Panc1 (cell line): Measurements from ENCODE around the gene MYL12A. TPM values are rescaled to one million over a fixed set of nuclear protein-coding genes. Genes with fewer than 3 reads are reported as not detected.
A peak's percentile ranks its signal among the peaks of the same experiment; 100 is the strongest.

ENCODE experiments used
- ATAC-seq: fragments of 200-7000 bp; cut with Tn5 transposase; 2 replicates; pipeline ENCODE4 v1.9.1; 2020; ENCODE audit warnings: mild to moderate bottlenecking, moderate library complexity
- BruUV-seq: library from RNA; stranded (reverse); fragments of 400-500 nt; replicated peaks from 2 replicates; lab custom pipeline; 2021; lab: Mats Ljungman, UMichigan
- CTCF ChIA-PET: fragments of 300-600 bp; sonication (Branson Sonifier 250); formaldehyde crosslinking; loops from one replicate; lab custom pipeline; 2022; ENCODE audit warnings: antibody characterized with exemption; lab: Charles Lee
- POLR2A ChIA-PET: fragments of 300-600 bp; sonication (Branson Sonifier 250); formaldehyde crosslinking; loops from one replicate; lab custom pipeline; 2022; ENCODE audit warnings: antibody characterized with exemption; lab: Charles Lee
- DNase-seq: peaks from one replicate; pipeline ENCODE4 v3.0.0-alpha.2; 2010; ENCODE audit warnings: low read depth, low spot score
- H3K27ac ChIP-seq: 2 replicates; pipeline ENCODE4 v1.5.1; 2011; ENCODE audit warnings: mild to moderate bottlenecking, low read length, inconsistent platforms
- H3K27me3 ChIP-seq: fragments of 200-500 bp; sonication (Bioruptor generic); 2 replicates; pipeline ENCODE4 v1.6.0; 2014; ENCODE audit warnings: low read length, inconsistent platforms; ENCODE audit not compliant: control insufficient read depth, insufficient read depth
- H3K36me3 ChIP-seq: fragments of 200-500 bp; sonication (Bioruptor generic); 2 replicates; pipeline ENCODE4 v1.5.1; 2014; ENCODE audit warnings: inconsistent platforms, mild to moderate bottlenecking, low read length, moderate library complexity; ENCODE audit not compliant: control insufficient read depth, insufficient read depth
- H3K4me1 ChIP-seq: 2 replicates; pipeline ENCODE4 v1.5.1; 2011; ENCODE audit warnings: inconsistent platforms, mild to moderate bottlenecking, low read length, moderate library complexity; ENCODE audit not compliant: control insufficient read depth, insufficient read depth
- H3K4me3 ChIP-seq, 2 experiments: 2 replicates each; pipeline ENCODE4 v1.5.1; 2011 to 2012; ENCODE audit warnings: low read depth in 2 of 2, low read length in 2 of 2, mild to moderate bottlenecking in 2 of 2, inconsistent platforms in 1 of 2, moderate library complexity in 1 of 2
- H3K9me3 ChIP-seq: fragments of 200-500 bp; sonication (Bioruptor generic); 2 replicates; pipeline ENCODE4 v1.5.1; 2014; ENCODE audit warnings: low read depth, mild to moderate bottlenecking, inconsistent platforms, low read length, moderate library complexity; ENCODE audit not compliant: control insufficient read depth, insufficient read depth
- POLR2AphosphoS5 ChIP-seq: IDR thresholded peaks from 2 replicates; pipeline ENCODE4 v1.6.1; 2012; ENCODE audit warnings: mild to moderate bottlenecking, low read depth, low read length, moderate library complexity
- SIN3A ChIP-seq: IDR thresholded peaks from 2 replicates; pipeline ENCODE4 v1.6.1; 2012; ENCODE audit warnings: low read depth, mild to moderate bottlenecking, low read length, moderate library complexity, borderline replicate concordance; ENCODE audit not compliant: insufficient read depth
- TCF7L2 ChIP-seq: IDR thresholded peaks from 2 replicates; pipeline ENCODE4 v1.6.1; 2011; ENCODE audit warnings: mild to moderate bottlenecking, low read depth, low read length, inconsistent platforms
- in situ Hi-C: cut with HindIII; loops from 2 replicates; pipeline ENCODE4 v1.10.0; 2016; ENCODE audit warnings: low sequenced_read_pairs, low pct_unique_long_range_greater_than_20kb
- intact Hi-C: fragments of 100-400 bp; cut with micrococcal nuclease; formaldehyde crosslinking; loops from one replicate; pipeline ENCODE4 v1.10.0; 2022; ENCODE audit not compliant: unreplicated experiment
- total RNA-seq: library from RNA; stranded (reverse); gene quantifications from one replicate; pipeline ENCODE4 v1.2.1, GENCODE V29; 2021; ENCODE audit not compliant: unreplicated experiment
- TF ChIP-seq, protein P1 (sequence below): fragments of 450-650 bp; IDR thresholded peaks from 2 replicates; pipeline ENCODE4 v1.5.1; 2017; ENCODE audit warnings: mild to moderate bottlenecking
- TF ChIP-seq, protein P2 (sequence below), 2 experiments: IDR thresholded peaks; 2 replicates each; pipeline ENCODE4 v1.6.1; 2011 to 2012; ENCODE audit warnings: low read depth in 2 of 2, control low read depth in 1 of 2, low read length in 1 of 2, mild to moderate bottlenecking in 1 of 2, moderate library complexity in 1 of 2; ENCODE audit not compliant: insufficient read depth in 1 of 2

MYL12A gene
- total RNA-seq, 1 experiment from 2014 or later, result 489 TPM

DNA sequence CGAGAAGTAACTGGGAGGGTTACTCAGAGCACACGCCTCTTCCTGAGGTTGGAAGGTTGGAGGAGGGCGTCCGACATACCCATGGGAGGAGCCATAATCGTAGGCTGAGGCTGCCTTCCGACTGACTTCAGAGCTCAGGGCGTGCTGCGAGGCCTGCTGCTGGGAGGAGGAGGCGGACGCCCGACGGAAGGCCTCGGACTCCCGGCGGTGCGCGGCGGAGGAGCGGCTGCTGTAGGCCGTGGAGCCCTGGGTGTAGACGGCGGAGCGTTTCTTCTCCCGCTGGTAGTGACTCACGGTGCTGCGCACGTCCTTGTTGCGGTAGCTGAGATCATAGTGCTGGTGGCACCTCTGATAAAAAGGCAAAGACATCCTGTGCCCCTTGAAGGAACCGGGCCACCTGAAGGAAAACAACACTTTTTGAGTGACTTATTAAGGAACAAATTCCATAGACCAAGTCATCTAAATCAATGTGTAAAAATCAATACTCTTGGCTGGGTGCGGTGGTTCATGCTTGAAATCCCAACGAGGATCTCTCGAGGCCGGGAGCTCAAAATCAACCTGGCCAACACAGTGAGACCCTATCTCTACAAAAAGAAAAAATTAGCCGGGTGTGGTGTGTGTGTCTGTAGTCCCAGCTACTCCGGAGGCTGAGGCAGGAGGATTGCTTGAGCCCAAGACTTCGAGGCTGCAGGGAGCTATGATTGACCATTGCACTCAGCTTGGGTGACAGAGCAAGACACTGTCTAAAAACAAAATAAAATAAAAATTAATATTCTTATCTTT, 32.6 kb upstream of the MYL12A start:
- ATAC-seq, result peak; percentile 97
- Histone ChIP-seq H3K4me3 (peak overlapping the region; percentile 33 to 51), H3K4me1 (peaks cover 10% of the 10 kb centered on the region), H3K36me3 (no peaks in the 10 kb centered on the region), H3K9me3 (no peaks in the 10 kb centered on the region), H3K27ac (peak overlapping the region; percentile 60), H3K27me3 (no peaks in the 10 kb centered on the region)
- intact Hi-C loops, result loop anchor here (10.0 kb wide), 1 partner anchor 170 kb away; no protein-coding TSS in a partner anchor
- BruUV-seq, result no TSS peak
- DNase-seq, result no peak
- TF ChIP-seq, protein P1, sequence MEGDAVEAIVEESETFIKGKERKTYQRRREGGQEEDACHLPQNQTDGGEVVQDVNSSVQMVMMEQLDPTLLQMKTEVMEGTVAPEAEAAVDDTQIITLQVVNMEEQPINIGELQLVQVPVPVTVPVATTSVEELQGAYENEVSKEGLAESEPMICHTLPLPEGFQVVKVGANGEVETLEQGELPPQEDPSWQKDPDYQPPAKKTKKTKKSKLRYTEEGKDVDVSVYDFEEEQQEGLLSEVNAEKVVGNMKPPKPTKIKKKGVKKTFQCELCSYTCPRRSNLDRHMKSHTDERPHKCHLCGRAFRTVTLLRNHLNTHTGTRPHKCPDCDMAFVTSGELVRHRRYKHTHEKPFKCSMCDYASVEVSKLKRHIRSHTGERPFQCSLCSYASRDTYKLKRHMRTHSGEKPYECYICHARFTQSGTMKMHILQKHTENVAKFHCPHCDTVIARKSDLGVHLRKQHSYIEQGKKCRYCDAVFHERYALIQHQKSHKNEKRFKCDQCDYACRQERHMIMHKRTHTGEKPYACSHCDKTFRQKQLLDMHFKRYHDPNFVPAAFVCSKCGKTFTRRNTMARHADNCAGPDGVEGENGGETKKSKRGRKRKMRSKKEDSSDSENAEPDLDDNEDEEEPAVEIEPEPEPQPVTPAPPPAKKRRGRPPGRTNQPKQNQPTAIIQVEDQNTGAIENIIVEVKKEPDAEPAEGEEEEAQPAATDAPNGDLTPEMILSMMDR, result no peak
- TF ChIP-seq TCF7L2 (peak; percentile 34; the same call in 1 of the 2 replicates), SIN3A (no peak), POLR2AphosphoS5 (peak; percentile 52; the same call in 1 of the 2 replicates)
- TF ChIP-seq, protein P2, sequence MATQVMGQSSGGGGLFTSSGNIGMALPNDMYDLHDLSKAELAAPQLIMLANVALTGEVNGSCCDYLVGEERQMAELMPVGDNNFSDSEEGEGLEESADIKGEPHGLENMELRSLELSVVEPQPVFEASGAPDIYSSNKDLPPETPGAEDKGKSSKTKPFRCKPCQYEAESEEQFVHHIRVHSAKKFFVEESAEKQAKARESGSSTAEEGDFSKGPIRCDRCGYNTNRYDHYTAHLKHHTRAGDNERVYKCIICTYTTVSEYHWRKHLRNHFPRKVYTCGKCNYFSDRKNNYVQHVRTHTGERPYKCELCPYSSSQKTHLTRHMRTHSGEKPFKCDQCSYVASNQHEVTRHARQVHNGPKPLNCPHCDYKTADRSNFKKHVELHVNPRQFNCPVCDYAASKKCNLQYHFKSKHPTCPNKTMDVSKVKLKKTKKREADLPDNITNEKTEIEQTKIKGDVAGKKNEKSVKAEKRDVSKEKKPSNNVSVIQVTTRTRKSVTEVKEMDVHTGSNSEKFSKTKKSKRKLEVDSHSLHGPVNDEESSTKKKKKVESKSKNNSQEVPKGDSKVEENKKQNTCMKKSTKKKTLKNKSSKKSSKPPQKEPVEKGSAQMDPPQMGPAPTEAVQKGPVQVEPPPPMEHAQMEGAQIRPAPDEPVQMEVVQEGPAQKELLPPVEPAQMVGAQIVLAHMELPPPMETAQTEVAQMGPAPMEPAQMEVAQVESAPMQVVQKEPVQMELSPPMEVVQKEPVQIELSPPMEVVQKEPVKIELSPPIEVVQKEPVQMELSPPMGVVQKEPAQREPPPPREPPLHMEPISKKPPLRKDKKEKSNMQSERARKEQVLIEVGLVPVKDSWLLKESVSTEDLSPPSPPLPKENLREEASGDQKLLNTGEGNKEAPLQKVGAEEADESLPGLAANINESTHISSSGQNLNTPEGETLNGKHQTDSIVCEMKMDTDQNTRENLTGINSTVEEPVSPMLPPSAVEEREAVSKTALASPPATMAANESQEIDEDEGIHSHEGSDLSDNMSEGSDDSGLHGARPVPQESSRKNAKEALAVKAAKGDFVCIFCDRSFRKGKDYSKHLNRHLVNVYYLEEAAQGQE (IDR thresholded peaks at IDR 0.05; ENCODE audit: insufficient read depth in 1 of 2, low read depth in 2 of 2, low read length in 1 of 2), result no peak
- CTCF ChIA-PET, result no interaction called here
- POLR2A ChIA-PET, result interaction anchor here (0.6 kb wide), 1 partner anchor 125 kb away, joined by 7 read pairs; no protein-coding TSS in a partner anchor
- in situ Hi-C loops, result no loop called here

- no peak overlapping the region for H3K4me3 ChIP-seq
- ChIA-PET POLR2A (no interaction called here), CTCF (no interaction called here)
- H3K9me3 ChIP-seq, result no peaks in the 10 kb centered on the region
- H3K27me3 ChIP-seq, result no peaks in the 10 kb centered on the region
- intact Hi-C loops, result loop anchor here (10.0 kb wide), 1 partner anchor 172 kb away; no protein-coding TSS in a partner anchor
- DNase-seq (no peak), ATAC-seq (no peak)
- in situ Hi-C loops, result no loop called here
- H3K36me3 ChIP-seq, result no peaks in the 10 kb centered on the region
- no TSS peak for BruUV-seq
- peaks cover 10% of the 10 kb centered on the region for H3K4me1 ChIP-seq
- TF ChIP-seq POLR2AphosphoS5 (no peak), SIN3A (no peak), TCF7L2 (no peak)
- TF ChIP-seq, protein P1, result no peak
- TF ChIP-seq, protein P2 (IDR thresholded peaks at IDR 0.05; ENCODE audit: insufficient read depth in 1 of 2, low read depth in 2 of 2, low read length in 1 of 2), result no peak
- H3K27ac ChIP-seq, result no peak overlapping the region
Measured at GRCh38 chr18:3216987-3217386, 30.6 kb upstream of the MYL12A start.
